ENCODE measurements around the gene MFSD11. TPM values are rescaled to one million over a fixed set of nuclear protein-coding genes. Genes with fewer than 3 reads are reported as not detected.

MFSD11 gene
- total and polyA plus RNA-seq, 2 of the 4 experiments (the other 2 are of a cell fraction) = 12.3 to 16.1 TPM

- BruUV-seq (replicated peaks) = no TSS peak
- Histone ChIP-seq H2BK15ac (ENCODE audit: low read depth, low read length) (no peak overlapping the region), H3K56ac (ENCODE audit: extremely low read depth, insufficient read depth, low read length) (no peak overlapping the region), H2BK5ac (ENCODE audit: low read depth, low read length, poor library complexity, severe bottlenecking) (no peak overlapping the region), H3K9me3 (ENCODE audit: control insufficient read depth, insufficient read depth, low read length) (no peaks in the 10 kb centered on the region; the same call in 1 of the 2 replicates), H4K8ac (ENCODE audit: low read depth in 2 of 2, low read length in 2 of 2) (no peak overlapping the region), H3K23ac (ENCODE audit: low read depth, low read length) (no peak overlapping the region), H3K27me3 (ENCODE audit: control insufficient read depth, insufficient read depth, low read length) (no peaks in the 10 kb centered on the region), H3K9me1 (ENCODE audit: insufficient read depth, low read length) (peaks cover 4% of the 10 kb centered on the region), H3K9ac (ENCODE audit: low read depth, low read length) (no peak overlapping the region), H3K18ac (ENCODE audit: low read depth, low read length) (no peak overlapping the region), H3K4me3 (ENCODE audit: insufficient read depth, low read depth, low read length) (no peak overlapping the region), H2AK9ac (replicated peaks; ENCODE audit: low read depth, low read length, poor library complexity) (no peak overlapping the region), H3K79me1 (ENCODE audit: low read depth in 1 of 2, low read length in 2 of 2) (0 out of 4 replicates have a peak, but pooled peaks cover 3% of the 10 kb centered on the region in 2 experiments), H2AFZ (replicated peaks; ENCODE audit: low read length, poor library complexity) (no peak overlapping the region), H3K27ac (ENCODE audit: insufficient read depth, low read length) (no peak overlapping the region), H3K4ac (ENCODE audit: low read depth, low read length) (no peak overlapping the region), H2AK5ac (ENCODE audit: low read depth, low read length) (no peak overlapping the region), H3K36me3 (ENCODE audit: control insufficient read depth, insufficient read depth, low read length) (peaks cover 27% of the 10 kb centered on the region), H3K4me1 (ENCODE audit: control insufficient read depth, insufficient read depth, low read length) (no peaks in the 10 kb centered on the region), H2BK20ac (ENCODE audit: low read depth, low read length) (no peak overlapping the region), H3K14ac (replicated peaks; ENCODE audit: low read depth, low read length) (no peak overlapping the region), H3K4me2 (ENCODE audit: low read depth, low read length) (no peak overlapping the region), H2BK120ac (ENCODE audit: low read depth, low read length) (no peak overlapping the region), H4K20me1 (ENCODE audit: insufficient read depth, low read length) (no peaks in the 10 kb centered on the region), H4K91ac (ENCODE audit: insufficient read depth, low read depth, low read length) (no peak overlapping the region), H4K5ac (ENCODE audit: low read depth, low read length) (no peak overlapping the region)
- ATAC-seq (ENCODE audit: low read depth) (no peak), DNase-seq (no peak)
- dilution Hi-C loops (cut with HindIII; ENCODE audit: low sequenced_read_pairs, unreplicated experiment) = no loop called here
- WGBS, 2 experiments (ENCODE audit: extremely low coverage in 2 of 2, insufficient read length in 1 of 2) = no CpG with 5 or more reads among the region's 1 CpG
- in situ Hi-C loops (cut with MboI; ENCODE audit: low sequenced_read_pairs) = no loop called here
- CTCF ChIA-PET = interaction anchor here (0.6 kb wide), 1 partner anchor 9 kb away, joined by 3 read pairs; no protein-coding TSS in a partner anchor
- POLR2A ChIA-PET (ENCODE audit: unreplicated experiment) = no interaction called here
- no peak for TF ChIP-seq NFE2L2 (IDR thresholded peaks at IDR 0.05; ENCODE audit: low read depth, low read length)
- TF ChIP-seq MAZ (IDR thresholded peaks at IDR 0.05; ENCODE audit: borderline replicate concordance, low read depth, low read length) = no peak
- no peak for TF ChIP-seq CHD1 (IDR thresholded peaks at IDR 0.05; ENCODE audit: low read depth, low read length)
- no peak for TF ChIP-seq ELK1 (IDR thresholded peaks at IDR 0.05; ENCODE audit: borderline replicate concordance, low read depth, low read length)
- no peak for TF ChIP-seq FOS (IDR thresholded peaks at IDR 0.05; ENCODE audit: low read depth, low read length)
- TF ChIP-seq CEBPB (IDR thresholded peaks at IDR 0.05; ENCODE audit: low read depth, low read length) = no peak
- no peak for TF ChIP-seq BHLHE40 (IDR thresholded peaks at IDR 0.05; ENCODE audit: low read depth, low read length)
- TF ChIP-seq SMC3 (IDR thresholded peaks at IDR 0.05; ENCODE audit: low read depth, low read length) = no peak
- no peak for TF ChIP-seq POLR2A (IDR thresholded peaks at IDR 0.05; ENCODE audit: low read depth, low read length)
- intact Hi-C loops (cut with micrococcal nuclease) = no loop called here
These were observed 10.7 kb downstream of the MFSD11 start for GRCh38 chr17:76748657-76749056.

All from IMR-90 (cell line).